Lower leg skin (tissue), 4 donors: ENCODE results near the gene TTLL4. TPM values are rescaled to one million over a fixed set of nuclear protein-coding genes. Genes with fewer than 3 reads are reported as not detected.

Source experiments
- DNase-seq, 2 donors: peaks; one replicate each; pipeline ENCODE4 v3.0.0-alpha.2; 2019; ENCODE audit warnings: low spot score in 2 of 2
- H3K4me3 ChIP-seq: fragments of 200-600 bp; sonication (generic); 2 replicates; pipeline ENCODE4 v1.5.1; 2017; ENCODE audit warnings: mild to moderate bottlenecking, low read depth; ENCODE audit not compliant: poor library complexity, severe bottlenecking
- CTCF ChIP-seq, 3 donors: fragments of 450-650 bp; IDR thresholded peaks; one replicate each; pipeline ENCODE4 v1.5.1; 2016; ENCODE audit warnings: antibody characterized with exemption in 3 of 3, mild to moderate bottlenecking in 3 of 3, moderate library complexity in 2 of 3
- POLR2A ChIP-seq, 2 donors: fragments of 450-650 bp; IDR thresholded peaks; one replicate each; pipeline ENCODE4 v1.6.1; 2016 to 2017; ENCODE audit warnings: antibody characterized with exemption in 2 of 2, mild to moderate bottlenecking in 1 of 2, moderate library complexity in 1 of 2
- WGBS, 2 donors: methylation state at CpG; one replicate each; pipeline ENCODE4 v1.1.5; 2018; 5-methylcytosine and 5-hydroxymethylcytosine counted together
- intact Hi-C: fragments of 100-400 bp; cut with DNase I; formaldehyde crosslinking; loops from one replicate; pipeline ENCODE4 v1.15.0; 2023; ENCODE audit warnings: low total_unique reads
- total RNA-seq, 4 donors: library from RNA; depleted of rRNA; stranded (reverse); fragments of >200 nt; gene quantifications; one replicate each; pipeline ENCODE4 v1.1.0, GENCODE V29; 2016

TTLL4 gene
- total RNA-seq, 4 donors from 2014 or later = 4.4 to 19.4 (median 17.4) TPM

GRCh38 chr2:218729640-218730039 is 19.0 kb downstream of the TTLL4 start:
- TF ChIP-seq POLR2A (IDR thresholded peaks at IDR 0.05) = no peak
- no peak for TF ChIP-seq CTCF (IDR thresholded peaks at IDR 0.05)
- intact Hi-C loops = loop anchor here (10.0 kb wide), 1 partner anchor 115 kb away; no protein-coding TSS in a partner anchor
- no peak overlapping the region for H3K4me3 ChIP-seq
- 98 to 100% methylated on average over 3 of the region's 3 CpGs for WGBS, 2 donors
- no peak for DNase-seq

GRCh38 chr2:218732052-218732760 is 21.6 kb downstream of the TTLL4 start:
- no peak overlapping the region for H3K4me3 ChIP-seq
- DNase-seq = no peak
- TF ChIP-seq POLR2A (IDR thresholded peaks at IDR 0.05) (no peak), CTCF (IDR thresholded peaks at IDR 0.05) (no peak)
- intact Hi-C loops = no loop called here
- 97% methylated on average over 5 of the region's 5 CpGs for WGBS, 2 donors

- no peak for DNase-seq
- intact Hi-C loops = no loop called here
- no peak for TF ChIP-seq POLR2A (IDR thresholded peaks at IDR 0.05)
- TF ChIP-seq CTCF (IDR thresholded peaks at IDR 0.05) = no peak
- H3K4me3 ChIP-seq = no peak overlapping the region
- 45 to 73% methylated on average over 2 of the region's 2 CpGs for WGBS, 2 donors
These were observed 22.1 kb downstream of the TTLL4 start for GRCh38 chr2:218732761-218733158.

- intact Hi-C loops = no loop called here
- H3K4me3 ChIP-seq = no peak overlapping the region
- peak in 1 of 2 donors; percentile 47 for DNase-seq
- WGBS, 2 donors = 71 to 77% methylated on average over 6 of the region's 6 CpGs
- TF ChIP-seq POLR2A (IDR thresholded peaks at IDR 0.05) (no peak), CTCF (IDR thresholded peaks at IDR 0.05) (no peak)
These were observed 22.8 kb downstream of the TTLL4 start for GRCh38 chr2:218733171-218734021.

GRCh38 chr2:218734190-218734975 is 23.7 kb downstream of the TTLL4 start:
- no peak overlapping the region for H3K4me3 ChIP-seq
- WGBS, 2 donors = 92 to 96% methylated on average over 8 of the region's 8 CpGs
- intact Hi-C loops = no loop called here
- DNase-seq = no peak
- TF ChIP-seq CTCF (IDR thresholded peaks at IDR 0.05) (no peak), POLR2A (IDR thresholded peaks at IDR 0.05) (no peak)
